Liver (tissue), 9 donors: Measurements from ENCODE around the gene USP53. TPM values are rescaled to one million over a fixed set of nuclear protein-coding genes. Genes with fewer than 3 reads are reported as not detected.

ENCODE experiments used
- DNase-seq: peaks from one replicate; pipeline ENCODE4 v3.0.0-alpha.2; 2017; ENCODE audit warnings: low spot score
- H3K27ac ChIP-seq, 2 donors: one replicate each; pipeline ENCODE4 v1.7.0; 2013; ENCODE audit warnings: inconsistent platforms in 2 of 2, low read length in 2 of 2, control low read depth in 1 of 2, low read depth in 1 of 2, mild to moderate bottlenecking in 1 of 2
- H3K27me3 ChIP-seq, 4 donors: one replicate each; pipeline versions ENCODE4 v1.6.1 to v1.7.0; 2013; ENCODE audit warnings: low read length in 3 of 4, inconsistent platforms in 1 of 4, mild to moderate bottlenecking in 1 of 4, moderate library complexity in 1 of 4; ENCODE audit not compliant: control insufficient read depth in 4 of 4, insufficient read depth in 4 of 4
- H3K36me3 ChIP-seq, 4 donors: one replicate each; pipeline versions ENCODE4 v1.6.1 to v1.7.0; 2013; ENCODE audit warnings: low read length in 3 of 4, mild to moderate bottlenecking in 3 of 4, low read depth in 1 of 4, moderate library complexity in 1 of 4; ENCODE audit not compliant: control insufficient read depth in 4 of 4, insufficient read depth in 3 of 4
- H3K4me1 ChIP-seq, 4 donors: one replicate each; pipeline versions ENCODE4 v1.6.1 to v1.7.0; 2013; ENCODE audit warnings: low read length in 3 of 4, mild to moderate bottlenecking in 3 of 4, moderate library complexity in 1 of 4; ENCODE audit not compliant: control insufficient read depth in 4 of 4, insufficient read depth in 4 of 4
- H3K4me3 ChIP-seq, 3 donors: one replicate each; pipeline versions ENCODE4 v1.6.1 to v1.7.0; 2013; ENCODE audit warnings: low read length in 3 of 3, control low read depth in 1 of 3, low read depth in 1 of 3, mild to moderate bottlenecking in 1 of 3
- H3K9ac ChIP-seq, 2 donors: one replicate each; pipeline ENCODE4 v1.7.0; 2013; ENCODE audit warnings: low read length in 2 of 2, mild to moderate bottlenecking in 2 of 2, moderate library complexity in 2 of 2, control low read depth in 1 of 2, low read depth in 1 of 2
- H3K9me3 ChIP-seq, 4 donors: one replicate each; pipeline versions ENCODE4 v1.6.1 to v1.7.0; 2013; ENCODE audit warnings: low read length in 3 of 4; ENCODE audit not compliant: control insufficient read depth in 4 of 4
- ATF3 ChIP-seq: IDR thresholded peaks from 2 replicates; pipeline ENCODE4 v1.6.1; 2016; ENCODE audit warnings: antibody characterized with exemption
- CTCF ChIP-seq: fragments of 150-350 bp; IDR thresholded peaks from 2 replicates; pipeline ENCODE4 v1.5.1; 2017; ENCODE audit warnings: improper control_type of control experiment, low read depth, low read length; ENCODE audit not compliant: missing input control
- EGR1 ChIP-seq, 2 donors: IDR thresholded peaks; 2 replicates each; pipeline ENCODE4 v1.6.1; 2016 to 2018; ENCODE audit warnings: antibody characterized with exemption in 2 of 2, low read depth in 2 of 2
- FOXA1 ChIP-seq: IDR thresholded peaks from 2 replicates; pipeline ENCODE4 v1.6.1; 2016; ENCODE audit warnings: antibody characterized with exemption
- FOXA2 ChIP-seq: IDR thresholded peaks from 2 replicates; pipeline ENCODE4 v1.6.1; 2016; ENCODE audit warnings: antibody characterized with exemption
- GABPA ChIP-seq, 2 donors: IDR thresholded peaks in 1 of 2; conservative IDR thresholded peaks in 1 of 2; 2 replicates each; pipeline ENCODE4 v1.6.1; 2016; ENCODE audit warnings: antibody characterized with exemption in 2 of 2, mild to moderate bottlenecking in 1 of 2, moderate library complexity in 1 of 2
- HNF4A ChIP-seq, 2 donors: conservative IDR thresholded peaks; 2 replicates each; pipeline ENCODE4 v1.6.1; 2016; ENCODE audit warnings: antibody characterized with exemption in 2 of 2, mild to moderate bottlenecking in 2 of 2
- HNF4G ChIP-seq: IDR thresholded peaks from 2 replicates; pipeline ENCODE4 v1.6.1; 2016; ENCODE audit warnings: antibody characterized with exemption
- JUND ChIP-seq, 2 donors: IDR thresholded peaks; 2 replicates each; pipeline ENCODE4 v1.6.1; 2016; ENCODE audit warnings: antibody characterized with exemption in 2 of 2
- MAX ChIP-seq: IDR thresholded peaks from 2 replicates; pipeline ENCODE4 v1.6.1; 2016; ENCODE audit warnings: antibody characterized with exemption
- NR2F2 ChIP-seq: IDR thresholded peaks from 2 replicates; pipeline ENCODE4 v1.6.1; 2016; ENCODE audit warnings: antibody characterized with exemption
- RAD21 ChIP-seq, 2 donors: IDR thresholded peaks; 2 replicates each; pipeline ENCODE4 v1.6.1; 2016; ENCODE audit warnings: antibody characterized with exemption in 2 of 2, mild to moderate bottlenecking in 2 of 2
- REST ChIP-seq: IDR thresholded peaks from 2 replicates; pipeline ENCODE4 v1.6.1; 2016; ENCODE audit warnings: antibody characterized with exemption, mild to moderate bottlenecking
- RXRA ChIP-seq, 2 donors: IDR thresholded peaks; 2 replicates each; pipeline ENCODE4 v1.6.1; 2017 to 2018; ENCODE audit warnings: antibody characterized with exemption in 2 of 2, mild to moderate bottlenecking in 1 of 2
- SP1 ChIP-seq: IDR thresholded peaks from 2 replicates; pipeline ENCODE4 v1.6.1; 2018; ENCODE audit warnings: antibody characterized with exemption, mild to moderate bottlenecking
- TAF1 ChIP-seq: conservative IDR thresholded peaks from 2 replicates; pipeline ENCODE4 v1.6.1; 2016; ENCODE audit warnings: antibody characterized with exemption, mild to moderate bottlenecking
- YY1 ChIP-seq: IDR thresholded peaks from 2 replicates; pipeline ENCODE4 v1.6.1; 2016; ENCODE audit warnings: antibody characterized with exemption, mild to moderate bottlenecking
- ZBTB33 ChIP-seq: IDR thresholded peaks from 2 replicates; pipeline ENCODE4 v1.6.1; 2016; ENCODE audit warnings: antibody characterized with exemption
- WGBS: extraction: QIAGEN DNeasy Blood & Tissue Kit; methylation state at CpG from one replicate; pipeline ENCODE4 v1.1.7; 2013; 5-methylcytosine and 5-hydroxymethylcytosine counted together
- polyA plus RNA-seq, 2 donors: library from polyadenylated mRNA; stranded (reverse) in 1 of 2; unstranded in 1 of 2; fragments of 200-250 nt in 1 of 2; fragments of >200 nt in 1 of 2; fragmentation: Nextera tagmentation in 1 of 2; extraction: Ambion mirVana in 1 of 2; gene quantifications; one replicate each; pipeline versions ENCODE4 v1.2.1 to v1.2.3, GENCODE V29; 2013 to 2015
- total RNA-seq, 2 donors: library from RNA; depleted of rRNA; stranded (reverse); fragments of >200 nt; gene quantifications; one replicate each; pipeline ENCODE4 v1.2.3, GENCODE V29; 2014
- donor health status: healthy.
- donor health status: healthy.
- donor health status: healthy.
- donor health status: healthy.
- donor health status: healthy.

USP53 gene
- total and polyA plus RNA-seq, 4 donors: 4.7 to 20.7 (median 5.9) TPM

- no peak for DNase-seq
- Histone ChIP-seq H3K27me3 (no peaks in the 10 kb centered on the region), H3K27ac (no peak overlapping the region), H3K4me3 (no peak overlapping the region), H3K4me1 (no peaks in the 10 kb centered on the region), H3K9me3 (no peaks in the 10 kb centered on the region), H3K36me3 (no peaks in the 10 kb centered on the region), H3K9ac (no peak overlapping the region)
- no peak for TF ChIP-seq YY1
- no peak for TF ChIP-seq RXRA (IDR thresholded peaks at IDR 0.05)
- no peak for TF ChIP-seq TAF1
- TF ChIP-seq HNF4A (conservative IDR thresholded peaks at IDR 0.05): no peak
- no peak for TF ChIP-seq GABPA (IDR thresholded peaks at IDR 0.05 in 1 of 2, conservative IDR thresholded peaks at IDR 0.05 in 1 of 2)
- no peak for TF ChIP-seq JUND (IDR thresholded peaks at IDR 0.05)
- no peak for TF ChIP-seq CTCF
- TF ChIP-seq ATF3: no peak
- TF ChIP-seq FOXA2: no peak
- TF ChIP-seq NR2F2: no peak
- TF ChIP-seq ZBTB33: no peak
- TF ChIP-seq RAD21 (IDR thresholded peaks at IDR 0.05): no peak
- TF ChIP-seq EGR1 (IDR thresholded peaks at IDR 0.05; ENCODE audit: low read depth in 2 of 2): no peak
- TF ChIP-seq SP1: no peak
- TF ChIP-seq HNF4G: no peak
- TF ChIP-seq REST: no peak
- TF ChIP-seq FOXA1: no peak
- no peak for TF ChIP-seq MAX
- WGBS: 93% methylated on average over 2 of the region's 2 CpGs
These were observed 22.2 kb upstream of the USP53 start for GRCh38 chr4:119190354-119190753.
